ENCODE measurements around the gene LRMDA. TPM values are rescaled to one million over a fixed set of nuclear protein-coding genes. Genes with fewer than 3 reads are reported as not detected.
"Not testable (repeated sequence)": the region's sequence is repeated elsewhere in the genome, so short reads cannot be mapped to it uniquely, and the experiment has no call there.

Gene LRMDA
- total RNA-seq, 1 experiment from 2014 or later = 7.9 TPM

DNA sequence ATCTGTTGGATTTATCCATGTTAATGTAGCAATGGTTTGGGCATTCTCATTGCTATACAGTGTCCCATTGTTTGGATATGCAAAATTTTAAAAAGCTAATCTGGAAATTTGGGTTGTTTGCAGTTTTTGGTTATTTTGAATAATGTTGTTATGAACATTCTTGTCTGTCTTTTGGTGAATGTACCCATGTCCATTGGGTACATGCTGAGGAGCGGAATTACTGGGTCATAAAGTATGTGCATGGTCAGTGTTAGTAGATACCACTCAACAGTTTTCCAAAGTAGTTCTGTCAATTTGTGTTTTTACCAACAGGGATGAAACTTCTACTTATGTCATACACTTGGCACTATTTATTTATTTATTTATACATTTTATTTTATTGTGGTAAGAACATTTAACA, 153.9 kb downstream of the LRMDA start:
- no peak for DNase-seq (ENCODE audit: low read depth)

DNA sequence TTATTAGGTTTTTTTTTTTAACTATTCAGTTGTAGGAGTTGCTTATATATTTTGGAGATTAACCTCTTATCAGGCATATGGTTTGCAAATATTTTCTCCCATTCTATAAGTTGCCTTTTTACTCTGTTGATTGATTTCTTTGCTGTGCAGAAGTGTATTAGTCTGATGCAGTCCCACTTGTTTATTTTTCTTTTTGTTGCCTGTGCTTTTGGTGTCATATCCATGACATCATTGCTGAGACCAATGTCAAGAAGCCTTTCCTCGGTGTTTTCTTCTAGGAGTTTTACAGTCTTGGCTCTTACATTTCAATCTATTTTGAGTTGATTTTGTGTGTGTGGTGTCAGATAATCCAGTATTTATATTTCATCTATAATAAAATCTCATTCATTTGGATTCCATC, 155.4 kb downstream of the LRMDA start:
- no peak for DNase-seq (ENCODE audit: low read depth)

DNA sequence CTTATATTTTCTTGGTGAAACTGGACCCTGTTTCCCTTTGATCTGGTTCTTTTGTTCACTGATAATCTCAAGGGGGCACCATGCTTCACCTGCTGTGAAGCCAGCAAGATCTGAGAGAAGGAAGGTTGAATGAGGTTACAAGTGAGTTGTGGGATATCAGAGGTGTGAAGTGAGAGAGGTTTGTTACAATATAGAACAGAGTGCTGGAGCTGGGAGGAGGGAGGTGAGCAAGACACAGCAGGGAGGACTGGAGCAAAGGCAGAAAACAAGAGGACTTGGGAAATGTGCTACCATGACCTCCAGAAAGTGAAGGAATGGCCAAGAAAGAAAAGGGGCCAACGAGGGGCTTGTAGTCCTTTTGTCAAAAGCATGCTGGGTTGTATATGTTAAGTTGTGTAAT, 156.6 kb downstream of the LRMDA start:
- no peak for DNase-seq (ENCODE audit: low read depth)

DNA sequence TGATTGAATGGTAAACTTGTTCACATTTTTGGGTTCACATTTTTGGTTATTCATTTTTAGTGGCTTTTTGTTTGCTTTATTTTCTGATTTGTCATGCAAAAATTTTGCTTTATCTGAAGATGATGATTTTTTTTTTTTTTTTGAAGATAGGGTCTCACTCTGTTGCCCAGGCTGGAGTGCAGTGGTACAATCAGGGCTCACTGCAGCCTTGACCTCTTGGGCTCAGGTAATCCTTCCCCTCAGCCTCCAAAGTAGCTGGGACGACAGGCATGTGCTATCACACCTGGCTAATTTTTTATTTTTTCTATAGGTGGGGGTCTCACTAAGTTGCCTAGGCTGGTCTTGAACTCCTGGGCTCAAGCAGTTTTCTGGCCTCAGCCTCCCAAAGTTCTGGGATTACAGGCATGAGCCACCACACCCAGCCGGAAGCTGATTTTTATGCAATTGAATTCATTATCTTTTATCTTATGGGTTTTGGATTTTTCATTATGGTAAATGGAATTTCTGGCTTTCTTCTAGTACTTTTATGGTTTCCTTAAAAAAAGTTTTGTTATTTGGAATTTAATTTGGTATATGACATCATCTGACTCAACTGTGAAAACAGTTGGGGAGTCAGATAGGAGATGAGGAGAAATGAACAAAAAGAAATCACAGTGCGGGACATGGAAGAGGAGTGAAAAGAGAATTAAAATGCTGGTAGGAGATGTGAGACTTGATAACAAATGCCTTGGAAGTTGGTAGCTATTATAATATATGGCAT, 158.7 kb downstream of the LRMDA start:
- no peak for DNase-seq (ENCODE audit: low read depth)

DNA sequence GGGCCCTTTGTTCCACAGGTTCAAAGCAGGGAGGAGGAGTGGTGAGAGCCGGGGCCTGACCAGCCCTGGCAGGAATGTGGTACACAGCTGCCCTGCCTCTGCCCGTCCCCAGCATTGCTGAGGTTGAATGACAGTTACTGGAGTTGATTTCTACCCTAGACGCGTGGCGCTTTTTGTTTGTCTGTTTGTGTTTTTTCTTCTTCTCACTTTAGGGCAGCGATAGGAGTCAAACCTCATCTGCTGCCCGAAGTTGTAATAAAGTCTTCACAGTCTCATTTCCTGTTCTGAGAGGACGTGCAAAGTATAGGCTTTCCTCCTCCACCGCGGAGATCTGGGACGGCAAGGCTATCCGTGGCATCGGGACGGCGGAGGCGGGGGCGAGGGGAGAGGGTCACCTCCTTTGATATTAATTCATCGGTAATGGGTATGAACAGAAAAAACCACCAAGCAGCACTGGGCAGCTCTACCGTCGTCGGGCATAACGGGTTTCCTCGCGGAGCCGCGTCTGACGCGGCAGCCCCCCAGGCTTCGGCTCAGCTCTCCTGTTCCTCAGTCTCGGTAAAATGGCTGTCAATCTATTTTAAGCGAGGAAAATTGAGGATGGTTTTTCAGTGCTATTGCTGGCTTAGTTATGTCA, 160.8 kb downstream of the LRMDA start:
- no peak for DNase-seq (ENCODE audit: low read depth)

DNA sequence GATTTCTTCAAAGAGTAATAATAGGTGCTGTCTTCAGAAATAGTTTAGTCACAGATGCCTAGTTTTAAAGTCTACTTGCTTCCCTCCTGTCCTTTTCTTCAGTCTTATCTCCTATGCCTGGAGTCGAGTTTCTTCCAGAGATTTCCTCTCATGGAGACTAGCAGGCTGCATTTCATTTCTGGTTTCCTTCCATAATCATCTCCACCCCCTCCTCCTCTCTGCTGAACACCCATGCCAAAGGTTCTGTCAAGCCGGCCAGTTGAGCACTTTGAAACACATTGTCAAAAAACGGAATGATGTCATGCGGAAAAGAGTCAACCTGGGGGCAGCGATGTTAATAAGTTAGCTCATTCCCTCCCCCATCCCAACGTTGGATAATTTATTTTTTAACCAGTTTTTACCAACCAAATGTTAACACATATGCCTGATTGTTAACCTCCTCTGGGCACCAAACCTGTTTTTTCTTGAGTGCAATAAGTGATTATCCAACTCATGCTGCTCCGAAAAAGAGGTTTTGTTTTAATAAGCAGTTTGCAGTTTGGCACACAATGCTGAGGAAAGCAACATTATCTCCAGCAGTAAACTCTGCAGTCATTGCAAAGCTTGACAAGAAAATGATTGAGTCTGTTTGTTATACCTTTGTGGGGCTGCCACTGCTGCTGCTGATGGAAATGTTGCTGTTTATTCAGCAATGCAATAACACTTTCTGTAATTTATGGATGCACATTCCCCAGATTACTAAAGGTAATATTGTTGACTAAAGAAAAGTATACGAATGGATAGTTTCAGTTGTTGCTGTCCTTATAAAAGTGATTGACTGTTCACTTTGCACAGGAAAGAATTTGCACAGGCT, 161.6 kb downstream of the LRMDA start:
- no peak for DNase-seq (ENCODE audit: low read depth)

DNA sequence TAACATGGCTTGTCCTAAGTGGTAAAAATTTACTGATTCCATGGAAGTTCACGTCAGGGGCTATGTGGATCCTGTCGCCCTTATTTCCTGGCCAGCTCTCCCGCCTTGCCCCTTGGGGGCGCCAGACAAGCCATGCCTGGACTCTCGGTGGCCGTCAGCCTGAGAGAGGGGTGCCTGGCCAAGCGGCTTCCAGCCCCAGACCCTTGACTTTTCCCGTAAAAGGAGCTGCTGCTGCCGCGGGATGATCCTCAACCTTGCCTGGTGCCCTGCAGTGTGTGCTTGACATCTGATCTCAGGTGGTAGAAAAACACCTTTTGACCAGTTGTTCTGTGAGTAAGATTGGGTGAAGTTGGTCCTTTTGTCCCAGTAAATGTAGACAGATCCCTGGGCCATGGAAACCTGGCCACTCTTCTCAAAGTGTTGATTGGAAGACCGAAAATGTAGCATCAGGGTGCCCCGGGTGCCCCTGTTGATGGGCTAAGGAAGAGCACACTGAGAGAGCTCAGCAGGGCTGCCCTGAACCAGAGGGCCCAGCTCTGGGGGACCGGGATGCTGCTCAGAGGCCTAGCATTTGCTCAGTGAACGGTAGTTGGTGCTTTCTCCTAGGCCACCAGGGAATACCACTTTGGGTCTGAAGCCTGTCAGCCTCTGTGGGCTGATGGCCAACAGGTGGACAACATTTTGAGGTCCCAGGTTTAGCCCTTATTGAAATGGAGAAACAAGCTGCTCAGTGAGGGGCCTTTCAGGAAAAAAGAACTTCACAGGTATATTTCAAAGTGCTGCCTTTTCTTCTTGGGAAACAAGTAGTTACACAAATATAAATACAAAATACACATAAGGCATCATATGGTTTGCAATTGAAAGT, 162.5 kb downstream of the LRMDA start:
- DNase-seq (ENCODE audit: low read depth) = no peak

DNA sequence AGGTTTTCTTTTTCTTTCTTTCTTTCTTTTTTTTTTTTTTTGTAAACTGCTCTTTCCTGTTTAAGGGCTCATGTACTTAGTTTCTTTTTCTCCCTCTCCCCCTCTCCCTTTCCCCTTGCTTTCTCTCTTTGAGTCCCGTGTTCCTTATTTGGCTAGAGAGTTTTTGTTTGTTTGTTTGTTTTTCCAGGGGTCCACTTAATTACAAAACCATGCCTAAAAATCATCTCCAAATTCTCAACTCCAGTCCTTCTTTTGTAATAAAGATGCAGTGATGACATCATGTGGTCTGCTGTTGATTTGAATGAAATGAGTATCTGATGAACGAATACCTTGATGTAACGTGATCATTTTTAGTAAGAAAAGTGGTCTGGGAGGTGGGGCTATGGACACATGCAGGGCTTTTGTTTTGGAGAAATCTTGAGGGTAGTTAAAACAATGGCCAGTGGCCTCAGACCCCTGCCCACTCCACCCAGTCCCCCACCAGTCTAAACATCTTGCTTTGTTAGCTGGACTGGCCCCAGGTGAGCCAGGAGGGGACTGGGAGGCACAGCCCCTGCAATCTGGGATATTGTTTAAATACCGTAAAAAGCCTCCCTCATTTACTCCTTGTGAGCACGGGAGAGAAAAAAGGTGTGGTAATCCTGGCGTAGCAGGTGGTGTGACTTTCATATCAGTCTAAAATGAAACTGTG, 165.7 kb downstream of the LRMDA start:
- no peak for DNase-seq (ENCODE audit: low read depth)

DNA sequence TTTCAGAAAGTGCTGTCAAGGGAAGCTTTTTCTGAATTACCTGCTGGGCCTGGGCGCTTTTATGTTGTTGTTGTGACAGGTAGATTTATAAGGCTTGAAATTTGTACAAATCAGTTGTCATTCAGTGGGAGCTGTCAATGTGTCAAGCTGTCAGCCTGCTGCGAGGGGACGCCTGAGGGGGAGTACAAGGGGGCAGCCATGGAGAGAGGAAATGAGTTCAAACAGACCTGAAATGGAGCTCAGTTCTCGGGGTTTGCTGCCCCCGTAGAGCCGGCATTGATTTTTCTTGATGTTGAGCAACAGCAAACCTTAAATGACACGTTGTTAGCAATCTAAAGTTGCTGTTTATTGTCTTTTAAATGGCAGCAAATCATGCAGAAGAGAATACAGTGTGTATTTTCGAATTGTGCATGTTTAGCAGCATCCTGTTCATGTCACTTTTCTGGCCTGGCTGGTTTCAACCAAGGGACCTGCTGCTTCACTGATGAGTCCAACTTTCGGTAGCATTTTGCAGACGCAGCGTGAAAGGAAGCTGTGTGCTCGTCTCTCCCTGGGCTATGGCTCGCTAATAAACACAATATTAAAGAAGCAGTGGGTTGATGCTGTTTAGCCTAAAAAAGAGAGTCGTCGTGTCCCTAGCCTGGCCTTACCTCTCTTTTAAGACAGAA, 166.5 kb downstream of the LRMDA start:
- no peak for DNase-seq (ENCODE audit: low read depth)

DNA sequence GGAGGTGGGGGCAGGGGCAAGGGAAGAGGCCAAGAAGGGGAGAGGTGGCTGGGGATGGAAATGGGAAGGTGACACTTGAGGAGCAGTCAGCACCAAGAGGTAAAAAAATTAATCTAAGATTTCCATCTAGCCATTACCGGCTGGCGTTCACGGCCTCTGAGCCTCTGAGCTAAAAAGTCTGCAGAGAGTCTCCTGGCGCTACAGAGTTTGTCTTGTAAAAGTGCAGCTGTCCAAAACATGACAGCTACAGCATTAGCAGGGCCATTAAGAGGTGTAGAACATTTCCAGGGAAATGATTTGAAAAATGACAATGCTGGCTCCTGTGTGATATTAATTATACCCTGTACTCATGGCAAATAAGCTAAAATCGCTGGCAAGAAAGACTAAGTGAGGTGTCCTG, 167.6 kb downstream of the LRMDA start:
- no peak for DNase-seq (ENCODE audit: low read depth)

DNA sequence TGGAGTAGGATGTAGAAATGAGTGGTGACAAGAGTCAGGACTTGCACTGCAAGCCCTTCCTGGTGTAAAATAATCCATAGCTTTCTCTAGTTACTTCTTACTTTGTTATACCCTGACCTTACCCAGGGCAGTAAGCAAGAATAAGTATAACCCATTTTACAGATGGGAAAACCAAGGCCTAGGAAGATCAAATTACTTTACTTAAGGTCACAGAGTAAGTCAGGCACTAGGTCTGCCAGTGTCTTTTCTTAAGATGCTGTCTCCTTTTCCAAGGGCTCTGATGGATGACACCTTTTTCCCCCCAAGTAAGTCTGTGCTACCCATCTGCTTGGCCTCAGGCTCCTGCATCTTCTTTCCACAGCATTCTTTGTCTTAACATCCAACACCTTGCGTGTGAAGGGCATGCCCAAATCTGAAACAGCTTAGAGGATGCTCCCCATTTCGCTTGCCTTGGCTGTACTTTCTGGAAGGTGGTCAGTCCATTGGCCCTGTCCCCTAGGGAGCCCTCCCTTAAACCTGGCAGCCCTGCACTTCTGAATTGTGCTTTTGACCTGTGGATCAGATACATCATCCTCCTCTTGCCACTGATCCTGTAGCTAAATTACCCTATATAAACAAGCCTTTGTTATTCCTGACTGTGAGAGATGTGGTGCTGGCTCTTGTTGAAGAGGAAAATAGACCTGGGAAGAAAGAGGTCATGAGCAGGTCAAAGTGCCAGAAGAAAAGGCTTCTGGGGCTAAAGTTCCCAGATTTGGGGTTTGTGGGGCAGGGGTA, 168.6 kb downstream of the LRMDA start:
- DNase-seq (ENCODE audit: low read depth) = no peak

DNA sequence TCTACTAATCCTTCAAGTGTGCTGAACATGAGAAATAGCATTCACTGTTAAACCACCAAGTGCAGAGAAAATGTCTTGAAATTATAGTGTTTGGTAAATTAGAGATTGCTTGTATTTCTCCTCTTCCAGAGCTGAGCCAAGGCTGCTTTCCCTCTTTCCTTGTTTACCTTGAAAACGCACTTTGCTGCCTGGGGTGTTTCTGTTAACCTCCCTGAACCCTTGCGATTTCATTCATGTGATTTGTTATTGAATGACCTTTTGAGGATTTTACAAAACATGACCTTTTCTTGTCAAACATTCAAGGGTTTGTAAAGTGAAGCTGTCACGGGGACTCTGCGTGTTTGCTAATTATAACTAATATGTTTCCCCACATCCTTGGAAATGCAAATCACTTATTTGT, 169.4 kb downstream of the LRMDA start:
- no peak for DNase-seq (ENCODE audit: low read depth)

DNA sequence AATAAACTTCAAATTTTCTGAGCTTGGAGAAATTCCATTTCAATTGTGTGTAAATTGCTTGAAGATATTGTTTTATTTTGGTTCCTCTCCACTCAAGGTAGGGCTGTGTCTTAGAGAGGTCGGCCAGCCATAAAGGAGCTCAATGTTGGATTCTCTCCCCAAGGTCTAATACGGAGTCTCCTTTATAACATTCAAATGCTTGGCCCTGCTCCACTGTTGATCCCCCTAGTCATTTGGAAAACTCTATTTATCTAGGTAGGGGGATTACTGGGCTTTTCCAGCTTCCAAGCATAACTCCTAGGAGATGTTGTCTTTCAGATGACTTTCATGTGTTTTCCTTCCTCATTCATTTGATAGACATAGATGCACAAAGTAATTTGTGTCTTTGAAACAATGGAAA, 170.9 kb downstream of the LRMDA start:
- no peak for DNase-seq (ENCODE audit: low read depth)

DNA sequence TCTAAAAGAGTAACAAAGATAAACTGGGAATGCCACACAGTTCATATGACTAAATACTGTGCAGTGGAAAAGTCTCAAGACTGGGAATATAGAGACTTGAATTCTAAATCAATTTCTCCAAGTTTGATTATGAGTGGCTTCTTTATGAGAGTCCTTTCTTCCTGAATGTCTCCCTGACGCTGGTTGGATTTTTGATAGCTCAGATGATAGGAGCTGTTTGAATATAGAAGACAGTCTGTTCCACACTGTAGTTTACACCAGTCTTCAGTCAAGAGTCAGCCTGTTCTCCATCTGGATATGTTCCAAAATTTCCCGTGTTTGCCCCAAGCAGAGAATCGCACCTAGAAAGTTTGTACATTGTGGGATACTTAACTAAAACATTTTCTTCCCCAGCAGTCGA, 173.7 kb downstream of the LRMDA start:
- DNase-seq (ENCODE audit: low read depth) = no peak

DNA sequence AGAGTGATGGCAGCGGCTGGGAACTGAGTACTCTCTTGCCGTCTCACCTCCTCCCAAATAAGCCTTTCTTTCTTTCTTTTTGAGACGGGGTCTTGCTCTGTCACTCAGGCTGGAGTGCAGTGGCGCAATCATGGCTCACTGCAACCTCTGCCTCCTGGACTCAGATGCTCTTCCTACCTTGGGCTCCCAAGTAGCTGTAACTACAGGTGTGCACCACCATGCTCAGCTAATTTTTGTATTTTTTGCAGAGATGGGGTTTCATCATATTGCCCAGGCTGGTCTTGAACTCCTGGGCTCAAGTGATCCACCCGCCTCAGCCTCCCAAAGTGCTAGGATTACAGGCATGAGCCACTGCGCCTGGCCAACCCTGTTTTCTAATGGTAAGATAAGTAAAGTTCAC, 174.4 kb downstream of the LRMDA start:
- DNase-seq (ENCODE audit: low read depth) = not testable (repeated sequence)

DNA sequence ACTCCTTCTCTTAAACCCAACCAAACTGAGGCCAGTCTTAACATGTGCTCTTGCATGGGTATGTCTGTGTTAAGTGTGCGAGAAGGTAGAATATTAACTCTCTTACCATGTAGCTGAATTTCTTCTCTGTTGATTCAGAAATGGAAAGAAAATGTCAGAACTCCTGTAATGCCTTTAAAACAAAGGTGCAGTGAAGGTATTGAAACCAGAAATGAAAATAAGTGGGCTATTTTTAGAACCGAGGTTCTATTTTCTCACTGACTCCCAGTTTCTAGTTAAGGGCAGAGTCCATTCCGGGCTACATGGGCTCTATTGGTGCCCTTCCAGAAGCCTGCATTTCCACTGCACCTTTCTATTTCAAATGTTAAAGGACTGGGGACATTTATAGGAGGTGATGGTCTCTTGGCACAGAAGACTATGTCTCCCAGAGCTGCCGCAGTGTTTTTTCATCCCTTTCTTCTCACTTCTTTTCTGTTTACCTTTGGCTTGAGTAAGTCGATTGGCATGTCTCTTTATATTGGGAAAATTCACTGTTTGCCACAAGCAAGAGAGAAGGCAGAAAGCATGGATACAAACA, 174.9 kb downstream of the LRMDA start:
- DNase-seq (ENCODE audit: low read depth) = no peak

DNA sequence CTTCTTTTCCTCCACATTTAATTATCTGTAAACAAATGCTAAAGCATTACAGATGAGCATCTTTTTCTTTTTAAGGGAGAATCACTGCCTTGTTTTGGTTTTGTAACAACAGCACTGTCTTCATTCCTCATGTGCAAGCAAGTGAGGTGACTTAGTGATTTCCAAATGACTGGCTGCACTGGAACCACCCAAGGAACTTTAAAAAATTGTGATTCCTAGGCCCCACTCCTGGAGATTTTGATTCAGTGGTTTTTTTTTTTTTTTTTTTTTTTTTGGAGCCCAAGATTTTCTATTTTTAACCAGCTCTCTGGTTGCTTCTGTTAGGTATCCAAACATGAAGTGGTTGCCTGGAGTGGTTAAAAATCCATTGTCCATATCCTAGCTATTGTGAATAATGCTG, 176.2 kb downstream of the LRMDA start:
- no peak for DNase-seq (ENCODE audit: low read depth)

DNA sequence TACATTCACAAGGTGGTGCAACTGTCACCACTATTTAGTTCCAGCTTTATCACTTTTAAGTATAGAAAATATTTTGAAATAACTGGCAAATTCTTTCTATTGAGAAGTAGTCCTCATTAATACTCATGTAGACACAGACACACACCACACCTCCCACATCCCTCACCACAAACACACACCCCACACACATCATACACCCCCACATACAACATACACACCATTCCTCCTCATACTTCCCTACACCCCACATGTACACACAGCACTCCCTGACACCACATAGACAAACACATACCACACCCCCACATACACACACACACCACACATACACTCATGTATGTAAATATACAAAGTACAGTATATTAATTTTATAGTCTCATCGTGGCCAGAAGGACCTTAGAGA, 178.8 kb downstream of the LRMDA start:
- no peak for DNase-seq (ENCODE audit: low read depth)

DNA sequence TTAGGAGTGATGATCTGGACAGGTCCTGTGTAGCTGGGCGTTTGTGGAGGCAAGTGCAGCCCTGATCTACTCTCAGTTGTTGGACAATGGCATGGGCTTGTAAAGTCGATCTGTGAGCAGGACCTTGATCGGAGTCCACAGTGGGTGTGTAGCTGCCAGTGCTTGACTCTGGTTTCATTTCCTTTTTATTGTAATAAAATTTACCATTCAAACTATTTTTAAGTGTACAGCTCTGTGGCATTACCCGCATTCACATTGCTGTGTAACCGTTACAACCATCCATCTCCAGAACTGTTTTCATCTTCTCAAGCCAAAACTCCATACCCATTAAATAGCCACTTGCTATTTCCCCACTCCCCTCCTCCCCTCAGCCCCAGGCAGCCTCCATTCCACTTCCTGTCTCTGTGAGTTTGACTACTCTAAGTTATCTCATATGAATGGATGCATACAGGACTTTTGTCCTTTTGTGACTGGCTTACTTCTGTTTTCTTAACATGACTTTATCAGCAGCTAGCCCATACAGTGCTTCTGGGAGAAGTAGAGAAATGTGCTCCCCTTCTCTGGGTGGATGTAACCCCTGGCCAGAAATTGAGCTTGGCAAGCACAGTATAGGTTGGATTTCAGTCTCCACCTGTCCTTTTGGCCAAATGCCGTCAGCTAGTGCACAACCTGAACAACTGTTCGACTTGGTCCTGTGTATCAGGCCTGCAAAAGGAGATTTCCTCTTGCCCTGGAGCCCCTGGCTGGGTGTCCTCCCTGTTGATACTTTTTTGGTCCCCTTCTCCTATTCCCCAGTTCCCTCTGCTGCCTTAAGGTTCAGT, 180.0 kb downstream of the LRMDA start:
- peak; percentile 2 for DNase-seq (ENCODE audit: low read depth)

Data from RPMI7951 (cell line).